Stimulated activated CD8-positive, alpha-beta memory T cell treated with anti-CD3 and anti-CD28 coated beads, Interleukin-7, amount 100 ng/mL, for 1 hour (primary cell): ENCODE results near the gene QRFP.

Source experiments
- DNase-seq, 2 donors: peaks; one replicate each; pipeline ENCODE4 v3.0.0-alpha.2; 2020; ENCODE audit warnings: low read depth in 2 of 2

The QRFP gene

GRCh38 chr9:130872093-130872492 is 24.5 kb downstream of the QRFP start:
- no peak for DNase-seq

GRCh38 chr9:130871395-130872062 is 25.1 kb downstream of the QRFP start:
- no peak for DNase-seq

GRCh38 chr9:130870491-130871381 is 25.9 kb downstream of the QRFP start:
- DNase-seq: no peak

- no peak for DNase-seq
Observed at GRCh38 chr9:130869250-130869649, 27.4 kb downstream of the QRFP start.

GRCh38 chr9:130868230-130868629 is 28.4 kb downstream of the QRFP start:
- DNase-seq: no peak

DNA sequence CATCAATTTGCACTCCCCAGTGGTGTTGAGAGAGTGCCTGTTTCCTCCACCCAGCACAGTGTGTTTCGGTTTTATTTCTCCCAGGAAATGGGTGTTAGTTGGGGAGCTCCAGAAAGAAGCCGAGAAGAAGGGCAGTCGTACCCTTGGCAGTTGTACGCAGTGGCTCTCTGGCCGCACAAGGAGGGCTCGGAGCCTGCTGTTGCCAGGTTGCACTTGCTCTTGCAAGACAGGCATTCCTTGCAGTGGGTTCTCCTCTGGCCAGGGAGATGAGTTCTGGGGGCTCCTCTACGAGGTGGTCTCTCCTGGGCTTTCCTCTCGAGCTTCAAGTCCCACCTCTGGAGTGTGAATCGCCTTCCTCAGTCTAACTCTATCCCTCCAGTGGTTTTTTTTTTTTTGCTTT is 29.1 kb downstream of the QRFP start:
- DNase-seq: no peak

DNA sequence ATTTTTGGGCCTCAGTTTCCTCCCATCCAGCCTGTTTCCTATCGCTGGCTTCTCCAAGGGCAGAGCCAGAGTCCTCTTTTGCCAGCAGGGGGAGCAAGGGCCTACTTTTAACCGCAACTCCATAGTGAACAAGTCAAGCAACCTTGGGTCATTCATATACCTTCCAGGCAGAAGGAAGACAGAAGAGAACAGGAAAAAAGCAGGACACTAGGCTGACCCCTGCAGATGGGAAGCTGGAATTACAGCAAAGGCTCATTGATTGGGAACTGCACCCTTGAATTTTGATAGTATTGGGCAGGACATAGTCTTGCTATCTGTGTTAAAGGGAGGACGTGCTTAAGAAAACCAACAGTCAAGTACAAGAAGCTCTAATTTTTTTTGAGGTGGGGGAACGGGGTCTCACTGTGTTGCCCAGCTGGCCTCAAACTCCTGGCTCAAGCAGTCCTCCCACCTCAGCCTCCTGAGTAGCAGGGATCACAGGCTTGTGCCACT is 30.1 kb downstream of the QRFP start:
- peak in 1 of 2 donors; percentile 25 for DNase-seq

GRCh38 chr9:130865921-130866320 is 30.7 kb downstream of the QRFP start:
- no peak for DNase-seq

- DNase-seq: no peak
Observed at GRCh38 chr9:130864541-130864940, 32.1 kb downstream of the QRFP start.

- DNase-seq: no peak
Observed at GRCh38 chr9:130862747-130863146, 33.9 kb downstream of the QRFP start.

DNA sequence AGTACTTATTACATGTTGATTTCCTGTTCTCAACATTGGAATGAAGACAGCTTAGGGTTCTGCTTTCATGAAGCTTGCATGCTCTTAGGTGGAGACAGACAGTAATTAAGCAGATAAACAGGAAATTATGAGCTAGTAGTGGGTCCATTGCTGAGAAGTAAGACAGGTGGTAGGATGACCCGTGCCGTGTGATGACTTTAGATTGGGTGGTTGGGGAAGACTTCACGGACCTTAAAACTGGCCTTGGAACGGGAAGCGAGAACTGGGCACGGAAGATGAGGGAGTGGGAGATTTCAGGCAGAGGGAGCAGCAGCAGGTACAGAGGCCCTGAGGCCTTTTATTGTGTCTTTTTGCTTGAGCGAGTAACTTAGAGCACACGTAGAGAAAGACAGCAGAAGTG is 34.4 kb downstream of the QRFP start:
- DNase-seq: no peak

- DNase-seq: no peak
Observed at GRCh38 chr9:130861372-130862180, 35.0 kb downstream of the QRFP start.

GRCh38 chr9:130860458-130861316 is 35.9 kb downstream of the QRFP start:
- no peak for DNase-seq

DNA sequence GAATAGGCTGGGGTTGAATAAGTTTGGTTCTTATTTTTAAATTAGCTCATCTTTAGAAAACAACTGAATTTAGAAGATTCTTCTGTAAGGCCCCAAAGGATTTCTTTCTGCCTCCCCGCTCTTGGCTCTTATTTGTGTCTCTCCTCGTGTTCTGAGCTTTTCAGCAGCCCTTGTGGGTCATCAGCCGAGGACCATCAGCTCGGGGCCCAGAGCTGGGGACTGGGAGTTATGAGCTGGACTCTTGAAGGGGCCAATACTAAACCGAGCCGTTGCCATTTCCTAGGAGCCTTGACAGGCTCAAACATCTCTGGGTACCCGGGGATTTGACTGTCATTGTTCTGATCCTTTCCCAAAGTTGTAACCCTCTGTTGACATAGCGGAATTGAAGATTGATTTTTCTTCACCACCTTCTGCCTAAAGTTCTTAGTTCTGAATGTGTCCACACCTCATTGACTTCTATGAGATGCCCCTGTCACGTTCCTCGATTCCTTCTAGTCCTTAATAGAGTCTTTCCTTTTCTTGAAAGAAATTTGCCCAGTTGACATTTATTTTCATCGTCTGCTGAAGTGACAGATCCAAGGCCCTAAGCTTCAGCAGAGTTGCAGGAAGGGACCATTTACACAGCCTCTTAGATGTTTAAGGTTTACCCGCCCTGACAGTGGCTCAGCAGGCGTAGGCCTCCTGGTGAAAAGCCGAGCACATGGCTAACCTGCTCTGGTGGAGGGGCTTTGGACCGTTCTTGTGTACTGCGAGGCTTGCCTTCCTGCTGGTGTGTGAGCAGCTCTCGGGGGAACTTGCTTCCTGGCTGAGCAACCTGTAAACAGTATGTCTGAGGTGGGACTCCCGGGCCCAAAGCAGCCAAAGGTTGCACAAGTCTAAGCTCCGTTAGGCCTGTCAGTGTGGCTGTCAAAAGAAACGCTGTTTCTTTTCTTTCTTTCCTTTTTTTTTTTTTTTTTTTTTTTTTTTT is 37.6 kb downstream of the QRFP start:
- DNase-seq: no peak

DNA sequence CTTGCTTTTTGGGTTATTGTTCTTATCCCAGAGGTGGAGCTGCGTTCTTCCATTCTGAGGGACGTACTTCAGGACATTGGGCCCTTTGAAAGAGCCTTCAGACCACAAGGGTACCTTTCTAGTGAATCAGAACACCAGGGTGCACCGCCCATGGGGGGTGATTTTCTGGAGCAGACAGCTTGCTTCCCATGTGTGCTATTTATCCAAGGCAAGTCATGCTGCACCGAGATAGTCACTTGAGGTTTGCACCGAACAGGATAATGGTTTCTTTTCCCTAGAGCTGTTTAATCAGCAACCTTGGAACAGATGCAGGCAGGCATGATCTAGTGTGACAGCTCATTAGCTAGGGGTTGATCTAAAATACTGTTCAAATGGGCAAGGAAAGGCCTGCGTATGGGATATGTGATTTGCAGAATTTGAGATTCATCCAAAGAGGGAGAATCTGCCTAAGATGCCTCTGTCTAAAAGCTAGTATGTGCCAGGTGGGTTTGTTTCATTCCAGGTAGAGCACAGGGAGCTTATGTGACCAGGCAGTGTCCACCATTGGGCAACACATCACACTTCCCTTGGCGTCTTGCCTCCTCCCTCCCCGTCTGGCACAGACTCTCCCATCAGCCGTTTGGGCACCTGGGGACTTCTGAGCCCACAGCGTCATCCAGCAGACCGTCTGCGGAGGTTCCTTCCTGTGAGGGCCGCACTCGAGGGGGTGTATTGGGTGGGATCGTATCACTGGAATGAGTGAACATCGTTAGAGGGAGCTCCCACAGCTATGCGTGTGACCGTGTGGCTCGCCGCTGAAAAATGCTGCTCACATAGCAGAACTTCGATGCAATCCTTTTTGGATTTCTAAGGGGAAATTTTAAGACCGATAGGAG is 38.5 kb downstream of the QRFP start:
- no peak for DNase-seq

DNA sequence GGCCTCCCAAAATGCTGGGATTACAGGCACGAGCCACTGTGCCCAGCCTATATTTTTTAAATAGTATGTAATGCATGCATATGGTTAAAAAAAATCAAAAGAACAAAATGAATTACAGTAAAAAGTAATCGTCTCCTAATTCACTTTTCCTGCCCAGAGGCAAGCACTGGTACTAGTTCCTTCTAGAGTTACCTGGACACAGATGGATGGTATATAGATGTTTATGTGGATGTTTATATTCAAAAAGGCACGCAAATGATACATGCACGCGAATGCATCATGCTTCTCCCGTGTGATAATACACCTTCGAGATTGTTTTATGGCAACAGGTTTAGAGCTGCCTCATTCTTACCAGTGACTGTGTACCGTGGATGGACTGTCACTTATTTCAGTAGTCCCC is 40.1 kb downstream of the QRFP start:
- DNase-seq: no peak

DNA sequence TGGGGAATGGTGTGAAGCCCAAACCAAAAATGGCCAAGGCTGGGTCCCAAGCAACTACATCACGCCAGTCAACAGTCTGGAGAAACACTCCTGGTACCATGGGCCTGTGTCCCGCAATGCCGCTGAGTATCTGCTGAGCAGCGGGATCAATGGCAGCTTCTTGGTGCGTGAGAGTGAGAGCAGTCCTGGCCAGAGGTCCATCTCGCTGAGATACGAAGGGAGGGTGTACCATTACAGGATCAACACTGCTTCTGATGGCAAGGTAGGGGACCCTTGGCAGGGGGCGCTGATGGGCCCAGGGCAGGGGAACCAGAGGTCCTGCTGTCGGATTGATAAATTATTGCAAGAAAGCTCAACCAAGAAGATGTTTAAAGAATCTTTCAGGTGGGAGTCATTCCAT is 41.8 kb downstream of the QRFP start:
- DNase-seq: no peak

DNA sequence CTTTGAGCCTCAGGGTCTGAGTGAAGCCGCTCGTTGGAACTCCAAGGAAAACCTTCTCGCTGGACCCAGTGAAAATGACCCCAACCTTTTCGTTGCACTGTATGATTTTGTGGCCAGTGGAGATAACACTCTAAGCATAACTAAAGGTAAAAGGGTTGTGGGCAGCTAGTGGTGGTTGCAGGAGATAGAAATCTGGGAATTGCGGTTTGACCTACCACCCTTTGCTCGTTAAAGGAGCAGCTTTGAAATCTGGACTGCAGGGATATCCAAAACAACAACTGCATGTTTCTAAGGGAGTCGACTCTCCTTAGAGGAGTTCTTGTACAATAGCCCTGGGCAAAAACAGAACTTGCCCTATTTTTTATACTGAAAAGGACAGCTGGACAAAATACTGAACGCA is 42.5 kb downstream of the QRFP start:
- no peak for DNase-seq

DNA sequence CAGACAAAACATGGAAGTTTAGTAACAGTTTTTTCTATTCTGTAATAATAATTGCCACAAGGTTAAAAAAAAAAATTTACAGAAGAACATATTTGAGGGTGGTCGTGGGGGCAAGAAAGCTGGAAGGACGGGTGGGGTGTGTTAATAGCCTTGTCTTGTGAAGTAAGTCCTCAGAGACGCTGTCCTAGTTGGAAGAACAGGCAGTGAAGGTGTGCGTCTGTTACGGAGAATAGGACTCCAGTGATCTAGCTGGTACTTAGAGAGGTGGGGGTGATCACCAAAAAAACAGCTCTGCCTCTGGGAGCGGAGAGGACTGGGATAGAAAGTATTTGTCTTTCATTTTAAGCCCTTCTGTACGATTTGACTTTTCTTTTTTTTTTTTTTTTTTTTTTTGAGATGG is 43.8 kb downstream of the QRFP start:
- DNase-seq: no peak
